ENCODE data around the gene DNAJC27.

The DNAJC27 gene

DNA sequence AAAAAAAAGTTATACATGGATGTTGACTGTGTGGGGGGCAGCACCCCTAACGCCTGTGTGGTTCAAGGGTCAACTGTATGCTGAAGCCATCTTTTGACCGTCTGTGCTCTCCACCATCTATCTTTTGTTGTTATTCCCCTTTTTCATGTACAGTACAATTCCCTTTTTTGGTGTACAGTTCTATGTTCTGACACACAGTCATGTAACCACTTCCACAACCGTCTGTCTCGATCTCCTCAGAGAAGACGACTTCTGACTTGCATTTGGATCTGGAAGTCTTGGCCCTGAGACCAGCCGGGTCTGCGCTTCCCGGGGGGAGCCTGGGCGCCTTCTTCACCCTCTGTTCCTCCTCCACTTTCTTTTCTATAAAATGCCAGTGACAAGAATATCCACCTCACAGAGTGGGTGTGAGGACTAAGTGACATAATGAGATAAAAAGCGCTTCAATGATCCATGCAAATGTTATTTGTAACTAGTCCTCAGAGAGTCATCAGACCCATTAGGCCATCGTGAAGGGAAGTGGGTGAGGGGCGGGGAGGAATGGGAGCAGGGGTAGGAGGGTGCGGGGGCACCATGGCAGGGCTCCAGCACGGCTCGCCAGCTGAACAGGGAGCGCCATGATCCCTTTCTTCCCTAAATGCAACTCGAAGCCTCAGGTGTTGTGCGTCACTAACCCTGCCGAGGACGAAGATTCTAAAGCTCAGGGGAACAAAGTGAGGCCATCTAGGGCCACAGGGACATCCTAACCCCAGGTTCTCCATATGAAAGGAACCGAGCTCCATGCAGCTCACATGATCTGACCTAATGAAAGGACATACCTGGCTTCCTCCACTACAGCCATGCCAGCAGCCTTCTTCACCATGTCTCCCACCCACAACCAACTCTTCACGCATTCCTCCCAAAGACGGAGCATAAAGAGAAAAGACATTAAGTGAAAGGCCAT lies 68.3 kb downstream of the DNAJC27 start:
- no peak for DNase-seq

DNA sequence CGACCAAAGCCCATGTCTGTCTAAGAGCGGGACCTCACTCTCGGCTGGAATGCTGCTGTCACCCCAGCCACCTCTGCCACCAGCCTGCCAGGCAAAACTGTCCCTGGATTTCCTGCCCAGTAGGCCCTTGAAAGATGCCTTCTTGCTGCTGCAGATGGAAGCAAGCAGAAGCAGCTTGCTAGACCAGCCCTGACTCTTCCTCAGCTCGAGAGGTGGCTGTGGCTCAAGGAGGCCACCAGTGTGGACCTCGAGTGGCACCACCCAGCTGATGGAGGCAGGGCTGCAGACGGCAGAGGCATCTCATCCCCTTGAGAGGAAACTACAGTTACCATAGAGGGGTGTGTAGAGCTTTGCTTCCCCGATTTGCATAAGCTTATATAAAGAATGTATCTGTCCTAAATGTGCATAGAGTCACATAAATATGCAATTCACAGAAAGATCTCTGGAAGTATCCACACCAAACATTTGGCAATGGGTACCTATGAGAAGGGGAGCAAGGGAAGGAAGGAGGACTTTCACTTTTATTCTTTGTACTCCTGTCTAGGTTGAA lies 72.3 kb downstream of the DNAJC27 start:
- no peak for DNase-seq

DNA sequence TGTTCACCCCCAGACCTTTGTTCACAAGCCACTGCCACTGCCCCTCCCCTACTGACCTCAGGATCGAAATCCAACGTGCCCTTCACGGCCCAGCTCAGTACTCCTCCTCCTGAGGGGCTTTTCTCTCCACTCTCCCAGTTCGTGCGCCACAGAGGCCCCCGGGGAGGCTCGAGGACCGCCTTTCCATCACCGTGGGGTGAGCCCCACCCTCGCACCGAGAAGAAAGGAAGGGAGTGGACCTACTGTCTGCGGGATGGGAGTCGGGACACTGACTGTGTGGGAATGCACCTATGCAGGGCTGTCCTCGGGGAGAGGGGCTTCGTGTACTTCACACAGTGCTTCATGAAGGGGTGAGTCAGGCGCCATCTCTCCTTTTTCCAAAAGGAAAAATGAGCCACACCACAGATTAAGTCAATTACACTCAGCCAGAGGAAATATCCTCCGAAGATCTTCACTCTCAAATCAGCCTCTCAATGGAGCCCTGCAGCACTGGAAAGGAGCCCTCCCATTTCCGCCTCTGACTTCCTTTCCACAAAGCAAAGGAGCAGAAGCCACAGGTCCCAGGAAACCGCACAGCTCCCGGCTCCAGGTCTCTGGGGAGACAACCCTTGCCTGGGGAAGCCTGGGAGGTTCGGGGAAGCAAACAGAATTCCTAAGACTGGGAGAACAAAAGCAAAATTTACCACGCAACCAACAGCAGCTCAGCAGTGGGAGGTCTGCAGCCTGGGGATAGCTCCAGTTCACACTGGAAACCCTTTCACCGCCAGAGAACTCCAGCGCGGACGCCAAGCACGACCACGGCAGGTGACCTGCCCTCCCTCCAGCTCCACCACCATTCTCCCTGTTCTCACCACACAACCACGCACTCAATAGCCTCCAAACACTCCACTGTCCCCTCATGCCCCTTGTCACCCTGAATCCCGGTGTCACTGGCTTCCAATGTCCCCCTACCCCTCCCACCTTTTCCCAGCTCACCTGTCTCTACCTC lies 73.3 kb downstream of the DNAJC27 start:
- no peak for DNase-seq

GRCh38 chr2:24894750-24895149 lies 77.0 kb downstream of the DNAJC27 start:
- no peak for DNase-seq

DNA sequence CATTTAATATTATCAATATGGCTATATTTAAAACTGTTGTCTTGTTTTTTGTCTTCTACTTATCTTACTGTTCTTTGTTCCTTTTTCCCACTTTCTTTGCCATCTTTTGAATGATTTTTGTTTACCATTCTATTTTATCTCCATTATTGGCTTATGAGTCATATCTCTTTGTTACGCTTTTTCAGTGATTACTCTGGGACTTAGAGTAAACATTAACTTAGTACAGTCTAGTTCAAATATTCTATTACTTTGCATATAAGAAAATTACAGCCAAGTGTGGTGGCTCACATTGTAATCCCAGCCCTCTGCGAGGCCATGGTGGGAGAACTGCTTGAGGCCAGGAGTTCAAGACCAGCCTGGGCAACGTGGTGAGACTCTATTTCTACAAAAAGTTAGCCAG lies 77.8 kb downstream of the DNAJC27 start:
- no peak for DNase-seq

Measured in eye (tissue), 1 donor.